SIG-M5 treated with dmso at 0.1 percent for 504 hours (cell line): ENCODE measurements around the gene SYCE1.

Experiments
- DNase-seq: peaks from one replicate; lab custom pipeline; 2025; ENCODE audit not compliant: unreplicated experiment; lab: John Stamatoyannopoulos, UW

SYCE1 gene

GRCh38 chr10:133516057-133516456 lies 49.3 kb downstream of the SYCE1 start:
- no peak for DNase-seq

GRCh38 chr10:133515471-133515870 lies 49.9 kb downstream of the SYCE1 start:
- DNase-seq: no peak

DNA sequence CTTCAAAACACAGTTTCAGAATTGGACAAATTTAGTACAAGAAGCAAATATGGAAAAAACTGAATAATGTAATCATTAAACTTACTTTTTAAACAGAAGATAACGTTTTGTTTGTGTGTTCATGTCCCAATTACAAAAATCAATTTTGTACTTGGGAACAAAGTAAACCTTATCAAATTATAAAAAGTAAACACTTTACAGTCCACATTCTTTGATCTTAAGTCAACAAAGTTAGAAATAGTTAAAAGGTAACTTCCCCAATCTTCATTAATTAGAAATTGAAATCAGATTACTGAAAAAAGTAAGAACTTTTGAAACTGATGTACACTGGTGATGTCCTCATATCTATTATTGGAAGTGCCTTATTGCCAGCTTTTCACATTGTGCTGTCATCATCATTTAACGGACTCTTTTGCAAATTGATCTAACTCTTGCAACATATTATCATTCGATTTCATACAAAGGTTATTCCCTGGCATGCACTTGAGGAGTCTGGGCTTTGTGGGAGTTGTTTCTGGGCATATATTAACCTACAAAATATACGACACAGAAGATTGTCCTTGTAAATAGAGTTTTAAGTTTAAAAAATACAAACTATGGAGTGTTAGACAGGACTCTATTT lies 53.4 kb downstream of the SYCE1 start:
- DNase-seq: no peak

- DNase-seq: no peak
Measured at GRCh38 chr10:133511408-133511807, 54.0 kb downstream of the SYCE1 start.

DNA sequence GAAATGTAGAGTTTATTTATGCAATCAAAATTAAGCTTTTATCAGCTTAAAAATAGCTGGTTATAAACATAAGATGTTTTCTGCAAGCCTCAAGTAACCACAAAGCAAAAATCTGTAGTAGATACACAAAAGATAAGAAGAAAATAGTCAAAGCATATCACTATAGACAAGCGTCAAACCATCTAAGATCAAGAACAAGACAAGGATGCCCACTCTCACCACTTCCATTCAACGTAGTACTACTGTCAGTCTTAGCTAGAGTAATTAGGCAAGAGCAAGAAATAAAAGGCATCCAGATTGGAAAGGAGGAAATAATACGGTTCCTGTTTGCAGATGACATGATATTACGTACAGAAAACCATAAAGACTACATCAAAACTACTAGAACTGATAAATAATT lies 55.7 kb downstream of the SYCE1 start:
- DNase-seq: no peak
